IMR-90 (cell line): Measurements from ENCODE around the gene SIX5. TPM values are rescaled to one million over a fixed set of nuclear protein-coding genes. Genes with fewer than 3 reads are reported as not detected.

Source experiments
- ATAC-seq: fragments of 200-7000 bp; cut with Tn5 transposase; 2 replicates; pipeline ENCODE4 v1.9.1; 2020; ENCODE audit warnings: low read depth, mild to moderate bottlenecking, moderate library complexity
- BruUV-seq: library from RNA; stranded (reverse); fragments of 400-500 nt; replicated peaks from 2 replicates; lab custom pipeline; 2021; lab: Mats Ljungman, UMichigan
- CTCF ChIA-PET: fragments of 300-600 bp; formaldehyde crosslinking; extraction: SDS; loops from one replicate; lab custom pipeline; 2021; ENCODE audit warnings: antibody characterized with exemption; lab: Yijun Ruan, JAX
- POLR2A ChIA-PET: fragments of 300-600 bp; sonication (Branson Sonifier 250); formaldehyde crosslinking; loops from one replicate; lab custom pipeline; 2022; ENCODE audit warnings: antibody characterized with exemption; ENCODE audit not compliant: unreplicated experiment; lab: Charles Lee
- DNase-seq: peaks from one replicate; pipeline ENCODE4 v3.0.0; 2013
- H2AFZ ChIP-seq: replicated peaks from 2 replicates; pipeline ENCODE3; 2013; ENCODE audit warnings: low read length, mild to moderate bottlenecking; ENCODE audit not compliant: poor library complexity
- H2AK5ac ChIP-seq: 2 replicates; pipeline ENCODE4 v1.6.1; 2013; ENCODE audit warnings: low read depth, low read length, inconsistent platforms
- H2AK9ac ChIP-seq: replicated peaks from 2 replicates; pipeline ENCODE3; 2013; ENCODE audit warnings: mild to moderate bottlenecking, low read depth, low read length, moderate library complexity; ENCODE audit not compliant: poor library complexity
- H2BK120ac ChIP-seq: 2 replicates; pipeline ENCODE4 v1.6.1; 2013; ENCODE audit warnings: low read depth, low read length, inconsistent platforms
- H2BK15ac ChIP-seq: 3 replicates; pipeline ENCODE4 v1.6.1; 2013; ENCODE audit warnings: low read depth, low read length, inconsistent platforms
- H2BK20ac ChIP-seq: 2 replicates; pipeline ENCODE4 v1.6.1; 2013; ENCODE audit warnings: low read depth, mild to moderate bottlenecking, inconsistent platforms, low read length, moderate library complexity
- H2BK5ac ChIP-seq: 2 replicates; pipeline ENCODE4 v1.6.1; 2013; ENCODE audit warnings: mild to moderate bottlenecking, low read depth, low read length, inconsistent platforms; ENCODE audit not compliant: poor library complexity, severe bottlenecking
- H3K14ac ChIP-seq: replicated peaks from 2 replicates; pipeline ENCODE4 v1.6.1; 2013; ENCODE audit warnings: low read depth, low read length, inconsistent platforms
- H3K18ac ChIP-seq: 2 replicates; pipeline ENCODE4 v1.6.1; 2013; ENCODE audit warnings: low read depth, low read length, control low read depth
- H3K23ac ChIP-seq: 2 replicates; pipeline ENCODE4 v1.6.1; 2013; ENCODE audit warnings: low read depth, low read length, inconsistent platforms
- H3K27ac ChIP-seq: 2 replicates; pipeline ENCODE4 v1.5.1; 2013; ENCODE audit warnings: mild to moderate bottlenecking, control low read depth, low read length; ENCODE audit not compliant: insufficient read depth
- H3K27me3 ChIP-seq: 2 replicates; pipeline ENCODE4 v1.6.1; 2013; ENCODE audit warnings: low read length; ENCODE audit not compliant: control insufficient read depth, insufficient read depth
- H3K36me3 ChIP-seq: 2 replicates; pipeline ENCODE4 v1.6.1; 2013; ENCODE audit warnings: low read length, mixed read lengths; ENCODE audit not compliant: control insufficient read depth, insufficient read depth
- H3K4ac ChIP-seq: 2 replicates; pipeline ENCODE4 v1.6.1; 2013; ENCODE audit warnings: low read depth, low read length, inconsistent platforms
- H3K4me1 ChIP-seq: 2 replicates; pipeline ENCODE4 v1.6.1; 2013; ENCODE audit warnings: low read length, mixed read lengths; ENCODE audit not compliant: control insufficient read depth, insufficient read depth
- H3K4me2 ChIP-seq: 2 replicates; pipeline ENCODE4 v1.6.1; 2013; ENCODE audit warnings: low read depth, mild to moderate bottlenecking, control low read depth, low read length, moderate library complexity
- H3K4me3 ChIP-seq: 2 replicates; pipeline ENCODE4 v1.5.1; 2013; ENCODE audit warnings: low read depth, mild to moderate bottlenecking, control low read depth, low read length, moderate library complexity; ENCODE audit not compliant: insufficient read depth
- H3K56ac ChIP-seq: 2 replicates; pipeline ENCODE4 v1.6.1; 2013; ENCODE audit warnings: low read length, inconsistent platforms; ENCODE audit not compliant: insufficient read depth; ENCODE audit errors: extremely low read depth
- H3K79me1 ChIP-seq, 2 experiments: 2 replicates each; pipeline ENCODE4 v1.6.1; 2013; ENCODE audit warnings: low read length in 2 of 2, inconsistent platforms in 1 of 2, low read depth in 1 of 2
- H3K9ac ChIP-seq: 2 replicates; pipeline ENCODE4 v1.6.1; 2013; ENCODE audit warnings: low read depth, low read length, control low read depth
- H3K9me1 ChIP-seq: 2 replicates; pipeline ENCODE4 v1.6.1; 2013; ENCODE audit warnings: low read length, inconsistent platforms; ENCODE audit not compliant: insufficient read depth
- H3K9me3 ChIP-seq: 2 replicates; pipeline ENCODE4 v1.6.1; 2013; ENCODE audit warnings: low read length; ENCODE audit not compliant: control insufficient read depth, insufficient read depth
- H4K20me1 ChIP-seq: 2 replicates; pipeline ENCODE4 v1.6.1; 2013; ENCODE audit warnings: low read length, inconsistent platforms; ENCODE audit not compliant: insufficient read depth
- H4K5ac ChIP-seq: 2 replicates; pipeline ENCODE4 v1.6.1; 2013; ENCODE audit warnings: mild to moderate bottlenecking, low read depth, low read length, control low read depth
- H4K8ac ChIP-seq, 2 experiments: 2 replicates each; pipeline ENCODE4 v1.6.1; 2013; ENCODE audit warnings: low read depth in 2 of 2, low read length in 2 of 2, control low read depth in 1 of 2, inconsistent platforms in 1 of 2
- H4K91ac ChIP-seq: 2 replicates; pipeline ENCODE4 v1.6.1; 2013; ENCODE audit warnings: low read depth, low read length, inconsistent platforms; ENCODE audit not compliant: insufficient read depth
- MAZ ChIP-seq: IDR thresholded peaks from 2 replicates; pipeline ENCODE4 v1.6.1; 2012; ENCODE audit warnings: low read depth, mild to moderate bottlenecking, low read length, improper control_type of control experiment, moderate library complexity, borderline replicate concordance
- NFE2L2 ChIP-seq: fragments of 150-350 bp; IDR thresholded peaks from 2 replicates; pipeline ENCODE4 v1.6.1; 2016; ENCODE audit warnings: low read depth, mild to moderate bottlenecking, low read length
- POLR2A ChIP-seq: IDR thresholded peaks from 2 replicates; pipeline ENCODE4 v1.6.1; 2012; ENCODE audit warnings: mild to moderate bottlenecking, low read depth, low read length
- WGBS, 2 experiments: methylation state at CpG; one replicate each; pipeline versions ENCODE4 v1.1.5 to v1.1.7; 2013; ENCODE audit warnings: missing lambda C conversion rate in 2 of 2; ENCODE audit not compliant: insufficient read length in 1 of 2; ENCODE audit errors: extremely low coverage in 2 of 2; 5-methylcytosine and 5-hydroxymethylcytosine counted together
- dilution Hi-C: fragments of 300-500 bp; cut with HindIII; formaldehyde crosslinking; loops from one replicate; pipeline ENCODE4 v1.14.3; 2018; ENCODE audit warnings: low sequenced_read_pairs; ENCODE audit not compliant: unreplicated experiment
- in situ Hi-C: fragments of 300-500 bp; cut with MboI; formaldehyde crosslinking; loops from 3 replicates; pipeline ENCODE4 v1.14.3; 2019; ENCODE audit warnings: low sequenced_read_pairs, inconsistent platforms, mixed read lengths
- intact Hi-C: fragments of 100-400 bp; cut with micrococcal nuclease; formaldehyde crosslinking; loops from 2 replicates; pipeline ENCODE4 v1.10.0; 2022
- polyA plus RNA-seq, 3 experiments: library from polyadenylated mRNA; depleted of rRNA; stranded (reverse); fragments of >200 nt; gene quantifications; 2 replicates each; pipeline ENCODE4 v1.2.3, GENCODE V29; 2012; ENCODE audit warnings: low replicate concordance in 1 of 3
- total RNA-seq: library from RNA; depleted of rRNA; stranded (reverse); fragments of >200 nt; gene quantifications from 2 replicates; pipeline ENCODE4 v1.2.3, GENCODE V29; 2012

Gene SIX5
- total and polyA plus RNA-seq, 2 of the 4 experiments (the other 2 are of a cell fraction) = 0.90 to 15.5 TPM

DNA sequence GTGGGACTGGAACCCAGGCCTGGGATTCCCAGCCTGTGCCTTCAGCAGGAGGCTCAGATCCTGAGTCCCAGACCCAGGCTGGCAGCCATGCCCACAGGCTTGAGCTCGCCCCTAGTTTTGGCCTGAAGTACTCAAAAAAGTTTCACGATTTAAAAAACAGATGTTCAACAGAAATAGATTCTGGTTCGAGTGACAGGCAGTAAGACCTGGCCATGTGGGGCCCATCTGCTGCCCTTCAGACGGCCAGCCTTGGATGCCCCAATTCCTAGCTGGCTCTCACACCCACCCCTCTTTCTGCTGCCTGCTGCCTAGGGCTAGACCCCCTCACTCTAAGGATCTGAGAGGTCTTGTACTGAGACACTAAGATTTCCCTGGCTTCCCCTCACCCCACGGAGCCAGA lies 16.0 kb upstream of the SIX5 start:
- Histone ChIP-seq H3K18ac (no peak overlapping the region), H3K14ac (no peak overlapping the region), H2AK9ac (peak overlapping the region; percentile 30), H2BK20ac (no peak overlapping the region), H2BK15ac (no peak overlapping the region), H3K79me1 (peaks cover 29 to 78% of the 10 kb centered on the region in 2 experiments), H4K20me1 (peaks cover 17% of the 10 kb centered on the region), H3K9ac (no peak overlapping the region), H2BK120ac (no peak overlapping the region), H3K9me3 (no peaks in the 10 kb centered on the region), H3K4me2 (no peak overlapping the region), H3K4me3 (no peak overlapping the region), H2AK5ac (peak overlapping the region; percentile 15; the same call in 1 of the 2 replicates), H3K27me3 (no peaks in the 10 kb centered on the region), H2BK5ac (no peak overlapping the region), H2AFZ (no peak overlapping the region), H3K4ac (no peak overlapping the region), H3K4me1 (peaks cover 30% of the 10 kb centered on the region), H4K91ac (no peak overlapping the region; the same call in 1 of the 2 replicates), H4K8ac (no peak overlapping the region), H3K23ac (peak overlapping the region; percentile 65; the same call in 1 of the 2 replicates), H3K9me1 (peaks cover 17% of the 10 kb centered on the region), H3K56ac (no peak overlapping the region), H3K36me3 (peaks cover 46% of the 10 kb centered on the region), H3K27ac (no peak overlapping the region), H4K5ac (no peak overlapping the region)
- dilution Hi-C loops = no loop called here
- TF ChIP-seq NFE2L2 = no peak
- no peak for TF ChIP-seq MAZ
- no peak for TF ChIP-seq POLR2A
- intact Hi-C loops = no loop called here
- 100% methylated on average over 2 of the region's 5 CpGs; no CpG with 5 or more reads in 1 of the 2 experiments for WGBS, 2 experiments
- in situ Hi-C loops = no loop called here
- no TSS peak for BruUV-seq
- ChIA-PET CTCF (no interaction called here), POLR2A (interaction anchor here (0.6 kb wide), 1 partner anchor 8 kb away, joined by 6 read pairs; the partner anchor contains the start of gene DMWD)
- ATAC-seq = no peak
- DNase-seq = no peak
